Keratinocyte (primary cell): ENCODE results near the gene DISC1.

Source experiments
- EZH2 ChIP-seq: IDR thresholded peaks from one replicate; pipeline ENCODE4 v1.6.1; 2012; ENCODE audit warnings: inconsistent platforms, mild to moderate bottlenecking, low read length, moderate library complexity
- TF ChIP-seq, protein P1 (sequence below), 3 experiments: IDR thresholded peaks in 1 of 3; conservative IDR thresholded peaks in 1 of 3; optimal IDR thresholded peaks in 1 of 3; 2 replicates in 2 of 3; 3 replicates in 1 of 3; pipeline versions ENCODE3 to v1.5.1; 2011; ENCODE audit warnings: low read length in 3 of 3, mild to moderate bottlenecking in 3 of 3, moderate library complexity in 2 of 3, control low read depth in 1 of 3, inconsistent platforms in 1 of 3; ENCODE audit not compliant: insufficient read depth in 2 of 3; ENCODE audit errors: extremely low read depth in 1 of 3

DNA sequence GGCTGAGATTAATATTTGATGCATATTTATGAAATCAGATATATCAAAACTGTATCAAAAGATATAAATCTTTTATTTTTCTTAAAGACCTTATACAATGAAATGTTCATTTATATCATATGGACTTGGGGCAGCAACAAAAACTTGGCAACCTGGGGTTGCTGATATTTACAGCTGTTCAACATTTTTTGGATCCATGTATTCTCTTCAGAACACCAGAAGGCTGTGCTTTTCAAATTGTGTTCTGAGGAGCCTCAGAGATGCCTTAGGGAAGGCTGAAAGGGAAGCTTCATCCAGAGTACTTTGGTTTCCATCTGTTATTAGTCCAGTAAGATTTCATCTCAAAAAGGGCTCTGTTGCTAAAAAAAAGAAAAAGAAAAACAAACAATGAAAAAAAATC lies 94.8 kb downstream of the DISC1 start:
- TF ChIP-seq, protein P1, sequence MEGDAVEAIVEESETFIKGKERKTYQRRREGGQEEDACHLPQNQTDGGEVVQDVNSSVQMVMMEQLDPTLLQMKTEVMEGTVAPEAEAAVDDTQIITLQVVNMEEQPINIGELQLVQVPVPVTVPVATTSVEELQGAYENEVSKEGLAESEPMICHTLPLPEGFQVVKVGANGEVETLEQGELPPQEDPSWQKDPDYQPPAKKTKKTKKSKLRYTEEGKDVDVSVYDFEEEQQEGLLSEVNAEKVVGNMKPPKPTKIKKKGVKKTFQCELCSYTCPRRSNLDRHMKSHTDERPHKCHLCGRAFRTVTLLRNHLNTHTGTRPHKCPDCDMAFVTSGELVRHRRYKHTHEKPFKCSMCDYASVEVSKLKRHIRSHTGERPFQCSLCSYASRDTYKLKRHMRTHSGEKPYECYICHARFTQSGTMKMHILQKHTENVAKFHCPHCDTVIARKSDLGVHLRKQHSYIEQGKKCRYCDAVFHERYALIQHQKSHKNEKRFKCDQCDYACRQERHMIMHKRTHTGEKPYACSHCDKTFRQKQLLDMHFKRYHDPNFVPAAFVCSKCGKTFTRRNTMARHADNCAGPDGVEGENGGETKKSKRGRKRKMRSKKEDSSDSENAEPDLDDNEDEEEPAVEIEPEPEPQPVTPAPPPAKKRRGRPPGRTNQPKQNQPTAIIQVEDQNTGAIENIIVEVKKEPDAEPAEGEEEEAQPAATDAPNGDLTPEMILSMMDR (optimal IDR thresholded peaks at IDR 0.05 in 1 of 3, IDR thresholded peaks at IDR 0.05 in 1 of 3, conservative IDR thresholded peaks at IDR 0.05 in 1 of 3; ENCODE audit: extremely low read depth in 1 of 3, insufficient read depth in 2 of 3, low read length in 3 of 3): no peak
- TF ChIP-seq EZH2: no peak
